H9 (cell line): ENCODE data around the gene GAP43. TPM values are rescaled to one million over a fixed set of nuclear protein-coding genes. Genes with fewer than 3 reads are reported as not detected.

Experiments used
- DNase-seq: peaks from one replicate; pipeline ENCODE4 v3.0.0-alpha.2; 2017
- H2AFZ ChIP-seq: one replicate; pipeline ENCODE4 v1.6.1; 2013; ENCODE audit warnings: mild to moderate bottlenecking, low read length, control low read depth, moderate library complexity
- H2AK5ac ChIP-seq: 2 replicates; pipeline ENCODE4 v1.6.1; 2013; ENCODE audit warnings: low read length, control low read depth, mixed read lengths; ENCODE audit not compliant: insufficient read length
- H2BK120ac ChIP-seq: one replicate; pipeline ENCODE4 v1.6.1; 2013; ENCODE audit warnings: low read depth, mild to moderate bottlenecking, low read length, control low read depth, inconsistent platforms; ENCODE audit not compliant: poor library complexity, severe bottlenecking
- H2BK12ac ChIP-seq: 2 replicates; pipeline ENCODE4 v1.6.1; 2013; ENCODE audit warnings: low read length, control low read depth, mixed read lengths, low read depth; ENCODE audit not compliant: insufficient read length
- H2BK15ac ChIP-seq: 2 replicates; pipeline ENCODE4 v1.6.1; 2013; ENCODE audit warnings: low read depth, low read length, control low read depth
- H2BK20ac ChIP-seq: one replicate; pipeline ENCODE4 v1.6.1; 2013; ENCODE audit warnings: low read depth, mild to moderate bottlenecking, low read length, control low read depth, inconsistent platforms; ENCODE audit not compliant: poor library complexity, severe bottlenecking
- H2BK5ac ChIP-seq: 2 replicates; pipeline ENCODE4 v1.6.1; 2013; ENCODE audit warnings: low read length, control low read depth, mixed read lengths; ENCODE audit not compliant: insufficient read length
- H3K14ac ChIP-seq: 2 replicates; pipeline ENCODE4 v1.6.1; 2013; ENCODE audit warnings: low read length, control low read depth; ENCODE audit not compliant: insufficient read depth
- H3K18ac ChIP-seq: 2 replicates; pipeline ENCODE4 v1.6.1; 2013; ENCODE audit warnings: low read depth, mild to moderate bottlenecking, mixed read lengths, low read length, control low read depth; ENCODE audit not compliant: insufficient read length
- H3K23ac ChIP-seq: 2 replicates; pipeline ENCODE4 v1.6.1; 2013; ENCODE audit warnings: low read length, control low read depth, mixed read lengths, low read depth; ENCODE audit not compliant: insufficient read length
- H3K23me2 ChIP-seq: 2 replicates; pipeline ENCODE4 v1.6.1; 2013; ENCODE audit warnings: low read depth, mild to moderate bottlenecking, mixed read lengths, low read length, control low read depth; ENCODE audit not compliant: insufficient read length, poor library complexity, severe bottlenecking
- H3K27ac ChIP-seq: 2 replicates; pipeline ENCODE4 v1.5.1; 2013; ENCODE audit warnings: low read length, control low read depth, mixed read lengths, low read depth; ENCODE audit not compliant: insufficient read length
- H3K27me3 ChIP-seq: 2 replicates; pipeline ENCODE4 v1.6.1; 2013; ENCODE audit warnings: low read length, control low read depth, inconsistent platforms; ENCODE audit not compliant: insufficient read depth
- H3K4ac ChIP-seq: 2 replicates; pipeline ENCODE4 v1.6.1; 2013; ENCODE audit warnings: low read depth, mild to moderate bottlenecking, control low read depth, inconsistent platforms, low read length, moderate library complexity
- H3K4me1 ChIP-seq: 2 replicates; pipeline ENCODE4 v1.6.1; 2013; ENCODE audit warnings: low read length, control low read depth, inconsistent platforms; ENCODE audit not compliant: insufficient read depth
- H3K4me2 ChIP-seq: 2 replicates; pipeline ENCODE4 v1.6.1; 2013; ENCODE audit warnings: low read length, control low read depth, mixed read lengths; ENCODE audit not compliant: insufficient read length, insufficient read depth
- H3K56ac ChIP-seq: 2 replicates; pipeline ENCODE4 v1.6.1; 2013; ENCODE audit warnings: low read depth, mild to moderate bottlenecking, mixed read lengths, low read length, control low read depth; ENCODE audit not compliant: insufficient read length
- H3K79me1 ChIP-seq: 2 replicates; pipeline ENCODE4 v1.6.1; 2013; ENCODE audit warnings: low read depth, mild to moderate bottlenecking, moderate library complexity, low read length, control low read depth, inconsistent platforms; ENCODE audit not compliant: insufficient read depth, poor library complexity, severe bottlenecking
- H3K79me2 ChIP-seq: 2 replicates; pipeline ENCODE4 v1.6.1; 2013; ENCODE audit warnings: low read length, control low read depth, inconsistent platforms; ENCODE audit not compliant: insufficient read depth
- H3K9ac ChIP-seq: 2 replicates; pipeline ENCODE4 v1.6.1; 2013; ENCODE audit warnings: low read length, control low read depth, mixed read lengths; ENCODE audit not compliant: insufficient read length; ENCODE audit errors: extremely low read depth
- H3K9me3 ChIP-seq: one replicate; pipeline ENCODE4 v1.6.1; 2013; ENCODE audit warnings: low read depth, low read length, inconsistent platforms; ENCODE audit not compliant: control insufficient read depth
- H3T11ph ChIP-seq: one replicate; pipeline ENCODE4 v1.6.1; 2013; ENCODE audit warnings: mild to moderate bottlenecking, low read length, control low read depth, inconsistent platforms
- H4K20me1 ChIP-seq: one replicate; pipeline ENCODE4 v1.6.1; 2013; ENCODE audit not compliant: control insufficient read depth, insufficient read length, insufficient read depth
- H4K5ac ChIP-seq: 2 replicates; pipeline ENCODE4 v1.6.1; 2013; ENCODE audit warnings: low read depth, mild to moderate bottlenecking, mixed read lengths, low read length, control low read depth; ENCODE audit not compliant: insufficient read length
- H4K8ac ChIP-seq: replicated peaks from 2 replicates; pipeline ENCODE4 v1.6.1; 2013; ENCODE audit warnings: low read length, control low read depth, mixed read lengths, low read depth; ENCODE audit not compliant: insufficient read length
- H4K91ac ChIP-seq: 2 replicates; pipeline ENCODE4 v1.6.1; 2013; ENCODE audit warnings: low read depth, mild to moderate bottlenecking, moderate library complexity, mixed read lengths, low read length, control low read depth; ENCODE audit not compliant: insufficient read length
- H3K27ac Mint-ChIP-seq, 3 experiments: 2 replicates in 2 of 3; 3 replicates in 1 of 3; pipeline ENCODE4 v1.8.0; 2020 to 2021; ENCODE audit warnings: mixed read lengths in 3 of 3, mild to moderate bottlenecking in 1 of 3, moderate library complexity in 1 of 3
- H3K27me3 Mint-ChIP-seq: 2 replicates; pipeline ENCODE4 v1.8.0; 2021; ENCODE audit warnings: low read depth, mild to moderate bottlenecking, moderate library complexity, mixed read lengths
- H3K36me3 Mint-ChIP-seq, 3 experiments: 2 replicates in 2 of 3; 3 replicates in 1 of 3; pipeline ENCODE4 v1.8.0; 2020 to 2021; ENCODE audit warnings: low read depth in 3 of 3, mixed read lengths in 3 of 3; ENCODE audit not compliant: insufficient read depth in 1 of 3
- H3K4me1 Mint-ChIP-seq, 2 experiments: 2 replicates each; pipeline ENCODE4 v1.8.0; 2020; ENCODE audit warnings: mixed read lengths in 2 of 2
- H3K4me3 Mint-ChIP-seq, 2 experiments: 2 replicates in 1 of 2; 3 replicates in 1 of 2; pipeline ENCODE4 v1.8.0; 2020 to 2021; ENCODE audit warnings: mild to moderate bottlenecking in 2 of 2, mixed read lengths in 2 of 2, moderate library complexity in 1 of 2
- H3K9me3 Mint-ChIP-seq, 2 experiments: 2 replicates in 1 of 2; 3 replicates in 1 of 2; pipeline ENCODE4 v1.8.0; 2020; ENCODE audit warnings: mild to moderate bottlenecking in 2 of 2, mixed read lengths in 2 of 2, moderate library complexity in 1 of 2
- CTCF ChIP-seq: fragments of 200-600 bp; sonication (generic); conservative IDR thresholded peaks from 3 replicates; pipeline ENCODE4 v1.8.0; 2021; ENCODE audit warnings: antibody characterized with exemption, mild to moderate bottlenecking
- WGBS: extraction: QIAGEN DNeasy Blood & Tissue Kit; methylation state at CpG from one replicate; pipeline ENCODE4 v1.1.7; 2013; ENCODE audit warnings: missing lambda C conversion rate, low lambda C conversion rate, mixed read lengths; ENCODE audit not compliant: insufficient read length; ENCODE audit errors: extremely low coverage; 5-methylcytosine and 5-hydroxymethylcytosine counted together
- total RNA-seq: library from RNA; stranded (reverse); gene quantifications from 2 replicates; pipeline ENCODE4 v1.2.1, GENCODE V29; 2021

The GAP43 gene
- total RNA-seq, 1 experiment from 2014 or later = 12.8 TPM

GRCh38 chr3:115658032-115658336 lies 34.7 kb downstream of the GAP43 start:
- no peak overlapping the region for H2BK20ac ChIP-seq
- peak overlapping the region; percentile 21; the same call in 1 of the 2 replicates for H3K4ac ChIP-seq
- Mint-ChIP-seq H3K36me3 (no peaks in the 10 kb centered on the region), H3K27ac (peak overlapping the region; percentile 96 to 100 (median 99)), H3K4me3 (peak overlapping the region; percentile 80 to 85), H3K27me3 (no peaks in the 10 kb centered on the region; the same call in 1 of the 2 replicates), H3K9me3 (no peaks in the 10 kb centered on the region), H3K4me1 (peaks cover 35 to 37% of the 10 kb centered on the region in 2 experiments)
- peak overlapping the region; percentile 86 for H3K18ac ChIP-seq
- peak overlapping the region; percentile 60 for H4K5ac ChIP-seq
- H3K27me3 ChIP-seq = no peaks in the 10 kb centered on the region
- H2BK120ac ChIP-seq = peak overlapping the region; percentile 63
- DNase-seq = no peak
- WGBS = no CpG with 5 or more reads among the region's 3 CpGs
- no peak overlapping the region for H4K8ac ChIP-seq
- TF ChIP-seq CTCF = no peak
- H3K4me1 ChIP-seq = peaks cover 6% of the 10 kb centered on the region; the same call in 1 of the 2 replicates
- H3T11ph ChIP-seq = peak overlapping the region; percentile 91
- peak overlapping the region; percentile 64 for H3K27ac ChIP-seq
- H2AK5ac ChIP-seq = no peak overlapping the region
- no peak overlapping the region for H3K56ac ChIP-seq
- H2BK5ac ChIP-seq = no peak overlapping the region
- peak overlapping the region; percentile 79 for H2AFZ ChIP-seq
- H4K20me1 ChIP-seq = no peaks in the 10 kb centered on the region
- H3K79me1 ChIP-seq = no peaks in the 10 kb centered on the region
- no peaks in the 10 kb centered on the region for H3K9me3 ChIP-seq
- no peaks in the 10 kb centered on the region for H3K79me2 ChIP-seq
- H4K91ac ChIP-seq = no peak overlapping the region
- peak overlapping the region; percentile 90; the same call in 1 of the 2 replicates for H3K14ac ChIP-seq
- H3K23ac ChIP-seq = no peak overlapping the region
- no peak overlapping the region for H2BK15ac ChIP-seq
- peak overlapping the region; percentile 61 for H3K4me2 ChIP-seq
- peak overlapping the region; percentile 78 for H3K9ac ChIP-seq
- H3K23me2 ChIP-seq = peaks cover 4% of the 10 kb centered on the region
- H2BK12ac ChIP-seq = no peak overlapping the region
